Endothelial cell of umbilical vein (primary cell): ENCODE data around the gene CLN6. TPM values are rescaled to one million over a fixed set of nuclear protein-coding genes. Genes with fewer than 3 reads are reported as not detected.

Experiments
- BruUV-seq: library from RNA; stranded (reverse); fragments of 400-500 nt; replicated peaks from 2 replicates; lab custom pipeline; 2021; lab: Mats Ljungman, UMichigan
- CTCF ChIA-PET: fragments of 300-600, 350-600 bp; sonication (Branson Sonifier 250); formaldehyde crosslinking; loops from one replicate; lab custom pipeline; 2021; ENCODE audit warnings: antibody characterized with exemption, inconsistent platforms; lab: Charles Lee
- POLR2A ChIA-PET: fragments of 300-600, 350-600 bp; sonication (Branson Sonifier 250); formaldehyde crosslinking; loops from one replicate; lab custom pipeline; 2021; ENCODE audit warnings: antibody characterized with exemption, inconsistent platforms; lab: Charles Lee
- DNase-seq: peaks from one replicate; pipeline ENCODE4 v3.0.0-alpha.2; 2011; ENCODE audit warnings: low read depth, low spot score
- FAIRE-seq: peaks from 2 replicates; lab custom pipeline; 2011; peaks lifted over from hg19 to GRCh38; lab: Jason Lieb, UNC
- H2AFZ ChIP-seq: 2 replicates; pipeline ENCODE4 v1.6.0; 2012; ENCODE audit warnings: low read depth, low read length, control low read depth, inconsistent platforms
- H3K27ac ChIP-seq: 2 replicates; pipeline ENCODE4 v1.5.1; 2011; ENCODE audit warnings: low read depth, mild to moderate bottlenecking, control low read depth, low read length, moderate library complexity; ENCODE audit not compliant: insufficient read depth
- H3K27me3 ChIP-seq, 2 experiments: 2 replicates each; pipeline versions ENCODE4 v1.6.0 to v1.6.1; 2011; ENCODE audit warnings: low read length in 2 of 2, mixed read lengths in 1 of 2; ENCODE audit not compliant: control insufficient read depth in 2 of 2, insufficient read depth in 2 of 2
- H3K36me3 ChIP-seq, 2 experiments: 2 replicates in 1 of 2; 3 replicates in 1 of 2; pipeline ENCODE4 v1.5.1; 2011; ENCODE audit warnings: low read length in 2 of 2, mild to moderate bottlenecking in 1 of 2, moderate library complexity in 1 of 2; ENCODE audit not compliant: control insufficient read depth in 2 of 2, insufficient read depth in 2 of 2; ENCODE audit errors: extremely low read depth in 1 of 2
- H3K4me1 ChIP-seq: 3 replicates; pipeline ENCODE4 v1.5.1; 2011; ENCODE audit warnings: mild to moderate bottlenecking, low read length; ENCODE audit not compliant: control insufficient read depth, insufficient read depth; ENCODE audit errors: extremely low read depth
- H3K4me2 ChIP-seq: 2 replicates; pipeline ENCODE4 v1.6.1; 2011; ENCODE audit warnings: low read length, control low read depth, mixed read lengths; ENCODE audit not compliant: insufficient read depth
- H3K4me3 ChIP-seq, 3 experiments: fragments of 200-600 bp in 1 of 3; sonication (generic), shearing (Covaris generic) in 1 of 3; replicated peaks in 1 of 3; 2 replicates each; pipeline ENCODE4 v1.5.1; 2011 to 2016; ENCODE audit warnings: control low read depth in 3 of 3, low read length in 3 of 3, mild to moderate bottlenecking in 2 of 3, inconsistent platforms in 1 of 3, low read depth in 1 of 3, moderate library complexity in 1 of 3; ENCODE audit not compliant: insufficient read depth in 1 of 3
- H3K79me2 ChIP-seq: 2 replicates; pipeline ENCODE4 v1.6.0; 2012; ENCODE audit warnings: low read length, inconsistent platforms; ENCODE audit not compliant: control insufficient read depth, insufficient read depth
- H3K9ac ChIP-seq: replicated peaks from 2 replicates; pipeline ENCODE3; 2011; ENCODE audit warnings: low read length, control low read depth; ENCODE audit not compliant: insufficient read depth; ENCODE audit errors: extremely low read depth
- H3K9me1 ChIP-seq: replicated peaks from 3 replicates; pipeline ENCODE4 v1.6.0; 2011; ENCODE audit warnings: mild to moderate bottlenecking, low read length; ENCODE audit not compliant: control insufficient read depth, insufficient read depth; ENCODE audit errors: extremely low read depth
- H3K9me3 ChIP-seq: replicated peaks from 2 replicates; pipeline ENCODE4 v1.5.1; 2012; ENCODE audit warnings: low read length, inconsistent platforms; ENCODE audit not compliant: control insufficient read depth, insufficient read depth
- H4K20me1 ChIP-seq: replicated peaks from 2 replicates; pipeline ENCODE3; 2011; ENCODE audit warnings: mild to moderate bottlenecking, low read length; ENCODE audit not compliant: control insufficient read depth, insufficient read depth; ENCODE audit errors: extremely low read depth
- EZH2 ChIP-seq: IDR thresholded peaks from 2 replicates; pipeline ENCODE4 v1.6.1; 2012; ENCODE audit warnings: borderline replicate concordance, low read depth, mild to moderate bottlenecking, moderate library complexity, low read length, inconsistent platforms; ENCODE audit not compliant: severe bottlenecking
- FOS ChIP-seq: IDR thresholded peaks from 2 replicates; pipeline ENCODE4 v1.6.1; 2011; ENCODE audit warnings: mild to moderate bottlenecking, low read length, moderate library complexity, borderline replicate concordance; ENCODE audit not compliant: insufficient read depth
- GATA2 ChIP-seq: IDR thresholded peaks from 2 replicates; pipeline ENCODE4 v1.7.0; 2011; ENCODE audit warnings: low read depth, mild to moderate bottlenecking, moderate library complexity, mixed read lengths, low read length; ENCODE audit not compliant: insufficient read length, insufficient read depth
- JUN ChIP-seq: IDR thresholded peaks from 2 replicates; pipeline ENCODE4 v1.6.1; 2011; ENCODE audit warnings: borderline replicate concordance, low read depth; ENCODE audit not compliant: insufficient read length, insufficient read depth
- MYC ChIP-seq: IDR thresholded peaks from one replicate; pipeline ENCODE4 v1.6.1; 2011; ENCODE audit warnings: mild to moderate bottlenecking, low read depth, low read length
- POLR2A ChIP-seq: IDR thresholded peaks from 2 replicates; pipeline ENCODE4 v1.6.1; 2012; ENCODE audit warnings: low read depth, mild to moderate bottlenecking, control low read depth, low read length
- POLR2AphosphoS5 ChIP-seq: IDR thresholded peaks from 2 replicates; pipeline ENCODE4 v1.6.1; 2012; ENCODE audit warnings: low read depth, mild to moderate bottlenecking, control low read depth, low read length, moderate library complexity; ENCODE audit not compliant: insufficient read depth
- dilution Hi-C: fragments of 300-500 bp; cut with MboI; formaldehyde crosslinking; loops from one replicate; pipeline ENCODE4 v1.15.0; 2019; ENCODE audit warnings: low sequenced_read_pairs; ENCODE audit not compliant: extremely low pct_ligation_motif_present
- intact Hi-C: fragments of 100-400 bp; cut with micrococcal nuclease; formaldehyde crosslinking; loops from one replicate; pipeline ENCODE4 v1.10.0; 2022
- polyA plus RNA-seq, 4 experiments: library from polyadenylated mRNA; depleted of rRNA in 3 of 4; stranded (reverse) in 3 of 4; unstranded in 1 of 4; fragments of >200 nt; gene quantifications; 2 replicates each; pipeline versions ENCODE4 v1.2.1 to v1.2.3, GENCODE V29; 2011 to 2012; ENCODE audit warnings: missing spikeins in 1 of 4
- total RNA-seq: library from RNA; stranded (reverse); gene quantifications from 2 replicates; pipeline ENCODE4 v1.2.3, GENCODE V29; 2021
- TF ChIP-seq, protein P1 (sequence below): IDR thresholded peaks from 2 replicates; pipeline ENCODE4 v1.6.1; 2011; ENCODE audit not compliant: insufficient read depth, insufficient read length
- TF ChIP-seq, protein P2 (sequence below), 2 donors: IDR thresholded peaks; 1 replicate in 1 of 2; 2 replicates in 1 of 2; pipeline ENCODE4 v1.5.1; 2011; ENCODE audit warnings: low read length in 2 of 2, mild to moderate bottlenecking in 2 of 2, moderate library complexity in 2 of 2, control low read depth in 1 of 2, inconsistent platforms in 1 of 2, low read depth in 1 of 2; ENCODE audit not compliant: insufficient read depth in 1 of 2; ENCODE audit errors: extremely low read depth in 1 of 2

Gene CLN6
- total and polyA plus RNA-seq, 2 donors (not counting 3 experiments of a cell fraction or from before 2014, with no cell fraction given): 53.9 to 75.5 TPM

DNA sequence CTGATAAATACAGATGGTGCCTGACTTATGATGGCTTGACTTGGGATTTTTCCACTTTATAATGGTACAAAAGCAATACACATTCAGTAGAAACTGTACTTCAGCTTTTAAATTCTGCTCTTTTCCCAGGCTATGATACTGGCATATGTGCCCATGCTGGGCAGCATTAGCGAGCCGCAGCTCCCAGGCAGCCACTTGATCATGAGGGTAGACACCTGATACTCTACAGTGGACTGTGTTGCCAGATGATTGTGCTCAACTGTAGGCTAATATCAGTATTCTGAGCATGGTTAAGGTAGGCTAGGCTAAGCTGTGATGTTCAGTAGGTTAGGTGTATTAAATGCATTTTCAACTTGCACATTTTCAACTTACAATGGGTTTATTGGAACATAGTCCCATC, 30.4 kb upstream of the CLN6 start:
- Histone ChIP-seq H4K20me1 (no peaks in the 10 kb centered on the region), H3K9me1 (no peaks in the 10 kb centered on the region), H3K27me3 (peaks cover 21 to 33% of the 10 kb centered on the region in 2 experiments), H2AFZ (no peak overlapping the region), H3K4me3 (no peak overlapping the region), H3K4me2 (no peak overlapping the region), H3K9me3 (no peaks in the 10 kb centered on the region), H3K79me2 (no peaks in the 10 kb centered on the region), H3K4me1 (peaks cover 5% of the 10 kb centered on the region), H3K27ac (no peak overlapping the region), H3K9ac (no peak overlapping the region), H3K36me3 (no peaks in the 10 kb centered on the region)
- no TSS peak for BruUV-seq
- CTCF ChIA-PET: interaction anchor here (1.6 kb wide), 1 partner anchor 47 kb away, joined by 6 read pairs; no protein-coding TSS in a partner anchor
- FAIRE-seq (no peak), DNase-seq (no peak)
- TF ChIP-seq FOS (no peak), POLR2AphosphoS5 (no peak), JUN (no peak), EZH2 (no peak), MYC (no peak), GATA2 (no peak), POLR2A (no peak)
- TF ChIP-seq, protein P1, sequence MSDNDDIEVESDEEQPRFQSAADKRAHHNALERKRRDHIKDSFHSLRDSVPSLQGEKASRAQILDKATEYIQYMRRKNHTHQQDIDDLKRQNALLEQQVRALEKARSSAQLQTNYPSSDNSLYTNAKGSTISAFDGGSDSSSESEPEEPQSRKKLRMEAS: no peak
- TF ChIP-seq, protein P2, sequence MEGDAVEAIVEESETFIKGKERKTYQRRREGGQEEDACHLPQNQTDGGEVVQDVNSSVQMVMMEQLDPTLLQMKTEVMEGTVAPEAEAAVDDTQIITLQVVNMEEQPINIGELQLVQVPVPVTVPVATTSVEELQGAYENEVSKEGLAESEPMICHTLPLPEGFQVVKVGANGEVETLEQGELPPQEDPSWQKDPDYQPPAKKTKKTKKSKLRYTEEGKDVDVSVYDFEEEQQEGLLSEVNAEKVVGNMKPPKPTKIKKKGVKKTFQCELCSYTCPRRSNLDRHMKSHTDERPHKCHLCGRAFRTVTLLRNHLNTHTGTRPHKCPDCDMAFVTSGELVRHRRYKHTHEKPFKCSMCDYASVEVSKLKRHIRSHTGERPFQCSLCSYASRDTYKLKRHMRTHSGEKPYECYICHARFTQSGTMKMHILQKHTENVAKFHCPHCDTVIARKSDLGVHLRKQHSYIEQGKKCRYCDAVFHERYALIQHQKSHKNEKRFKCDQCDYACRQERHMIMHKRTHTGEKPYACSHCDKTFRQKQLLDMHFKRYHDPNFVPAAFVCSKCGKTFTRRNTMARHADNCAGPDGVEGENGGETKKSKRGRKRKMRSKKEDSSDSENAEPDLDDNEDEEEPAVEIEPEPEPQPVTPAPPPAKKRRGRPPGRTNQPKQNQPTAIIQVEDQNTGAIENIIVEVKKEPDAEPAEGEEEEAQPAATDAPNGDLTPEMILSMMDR (IDR thresholded peaks at IDR 0.05; ENCODE audit: extremely low read depth in 1 of 2, insufficient read depth in 1 of 2, low read depth in 1 of 2, low read length in 2 of 2): no peak
- POLR2A ChIA-PET: no interaction called here
- dilution Hi-C loops: no loop called here
- intact Hi-C loops: no loop called here
